CD1c-positive myeloid dendritic cell (primary cell): Measurements from ENCODE around the gene MDC1.
A peak's percentile ranks its signal among the peaks of the same experiment; 100 is the strongest.

Source experiments
- DNase-seq: peaks from one replicate; pipeline ENCODE4 v3.0.0-alpha.2; 2016; ENCODE audit errors: extremely low spot score

Gene MDC1

DNA sequence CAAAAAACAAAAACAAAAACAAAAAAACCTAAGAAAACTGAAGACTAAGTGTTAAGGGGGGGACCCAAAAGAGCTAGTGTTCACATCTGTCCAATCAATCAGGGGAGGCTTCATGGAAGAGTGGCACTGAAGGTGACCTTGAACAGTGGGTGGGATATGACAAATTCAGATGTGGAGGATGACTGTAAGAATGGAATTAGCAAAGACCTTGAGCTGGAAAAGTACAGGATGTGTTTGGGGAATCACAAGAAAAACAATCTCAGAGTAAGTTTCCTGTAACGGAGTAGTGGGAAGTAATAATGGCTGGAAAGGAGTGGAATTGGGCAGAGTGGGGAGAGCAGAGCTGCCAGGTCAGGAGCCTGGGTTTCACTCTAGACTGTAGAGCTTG lies 30.2 kb upstream of the MDC1 start:
- no peak for DNase-seq

DNA sequence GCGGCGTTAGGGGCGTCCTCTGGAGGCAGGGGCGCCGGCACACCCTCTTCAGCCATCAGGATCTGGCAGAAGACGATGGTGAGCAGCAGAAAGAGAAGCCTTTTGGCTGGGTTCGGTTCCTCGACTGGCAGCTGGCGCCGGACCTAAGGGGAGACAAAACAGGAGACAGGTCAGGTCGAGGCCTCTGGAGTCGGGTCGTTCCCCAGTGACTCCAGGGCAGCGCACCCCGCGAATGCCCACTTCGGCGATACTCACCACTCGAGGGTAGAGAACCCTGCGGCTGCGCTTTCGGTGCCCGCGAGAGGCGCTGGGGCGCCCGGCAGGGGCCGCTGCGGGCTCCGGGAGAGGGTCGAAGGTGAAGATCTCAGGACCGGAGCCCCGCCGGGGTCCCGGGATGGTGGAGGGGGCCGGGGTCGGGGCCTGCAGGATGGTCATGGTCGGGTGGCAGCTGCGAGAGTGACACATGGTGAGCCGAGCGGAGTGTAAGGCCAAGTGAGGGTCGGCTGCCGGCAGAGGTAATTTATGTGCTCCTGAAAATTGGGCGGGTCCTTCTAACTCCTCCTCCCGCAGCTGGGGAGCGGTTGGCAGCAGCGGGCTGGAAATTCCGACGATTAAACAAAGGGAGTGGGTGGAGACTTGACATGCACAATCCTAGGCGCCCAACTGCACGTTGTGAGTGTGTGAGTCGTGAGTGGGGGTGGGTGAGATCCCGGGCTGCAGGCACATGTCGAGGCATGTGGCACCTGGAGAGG lies 27.1 kb upstream of the MDC1 start, which contains the start of gene IER3:
Gene IER3 (minus strand): TSS at position 494 of the 752 bp plus-strand sequence. CDS start 29 bp downstream, at position 465.
- peak; percentile 91 for DNase-seq

DNA sequence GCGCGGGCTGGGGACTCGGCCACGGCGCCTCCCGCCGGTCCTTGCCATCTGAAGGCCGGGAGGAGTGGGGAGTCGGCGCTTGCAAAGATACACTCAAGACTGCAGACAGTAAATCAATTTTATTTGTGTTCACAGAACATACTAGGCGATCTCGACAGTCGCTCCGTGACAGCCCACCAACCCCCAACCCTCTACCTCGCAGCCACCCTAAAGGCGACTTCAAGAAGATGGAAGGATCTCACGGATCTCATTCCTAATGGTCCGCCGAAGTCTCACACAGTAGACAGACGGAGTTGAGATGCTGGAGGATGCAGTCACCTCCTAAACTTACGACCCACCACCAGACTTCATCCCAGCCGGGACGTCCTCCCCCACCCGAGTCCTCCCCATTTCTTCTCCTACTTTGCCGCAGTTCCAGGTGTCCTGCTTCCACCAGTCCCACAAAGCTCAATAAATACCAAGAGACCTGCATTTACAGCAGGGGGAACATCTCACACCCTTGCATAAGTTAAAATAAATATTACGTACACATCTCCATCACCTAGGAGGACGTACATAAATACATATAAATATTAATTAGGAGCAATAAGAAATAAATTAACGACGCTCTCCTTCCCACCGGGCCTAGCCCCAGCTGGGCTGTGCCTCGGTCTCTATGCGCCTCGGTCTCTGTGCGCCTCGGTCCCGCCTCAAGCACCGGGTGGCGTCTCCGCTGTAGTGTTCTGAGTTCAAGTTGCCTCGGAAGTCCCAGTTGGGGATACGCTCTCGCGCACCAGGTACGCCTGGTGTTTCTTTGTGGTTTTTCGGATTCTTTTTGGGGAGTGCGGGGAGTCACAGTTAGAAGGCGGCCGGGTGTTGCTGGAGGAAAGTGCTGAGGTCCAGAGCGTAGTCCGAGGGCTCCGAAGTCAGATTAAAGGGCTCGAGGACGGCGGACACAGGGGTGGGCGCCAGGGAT lies 26.3 kb upstream of the MDC1 start:
- peak; percentile 28 for DNase-seq

DNA sequence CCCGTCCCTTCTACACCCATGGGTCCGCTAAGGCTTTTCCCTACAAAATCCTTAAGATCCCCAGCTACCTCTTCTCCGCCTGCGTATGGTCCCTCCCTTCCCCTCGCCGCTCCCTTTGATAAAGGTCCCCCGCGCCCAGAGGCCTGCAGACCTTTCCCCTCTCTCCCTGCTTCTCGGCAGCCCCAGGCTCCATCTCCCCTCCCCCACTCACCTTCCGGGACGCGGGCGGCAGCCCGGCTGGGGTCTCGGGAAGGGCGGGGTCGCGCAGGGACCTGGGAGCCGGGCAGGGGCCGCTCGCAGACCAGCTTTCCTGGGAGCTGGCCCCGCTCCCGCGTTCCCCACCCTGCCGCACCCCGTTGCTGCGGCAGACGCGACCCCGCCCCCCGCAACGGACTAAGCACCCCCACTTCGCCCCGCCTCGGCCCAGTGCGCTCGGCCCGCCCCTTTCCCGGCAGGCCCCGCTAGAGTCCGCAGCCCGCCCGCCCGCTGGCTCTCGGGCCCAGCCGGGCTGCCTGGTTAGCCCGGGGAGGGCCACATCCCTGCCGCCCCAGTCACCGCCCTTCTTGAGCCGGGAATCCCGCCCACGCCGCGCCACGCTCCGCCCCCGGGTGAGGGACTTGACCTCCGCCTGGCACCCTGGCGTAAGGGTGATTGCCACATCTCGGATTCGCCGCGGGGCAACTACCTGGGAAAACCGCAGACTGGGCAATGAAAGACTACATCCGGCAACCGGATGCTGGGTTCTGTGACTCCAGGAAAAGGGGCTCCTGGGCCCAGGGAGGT lies 25.4 kb upstream of the MDC1 start, which contains the start of gene FLOT1:
Gene FLOT1 (minus strand): TSS at position 372 of the 783 bp plus-strand sequence. CDS start 498 bp downstream, outside the sequence.
- peak; percentile 96 for DNase-seq

DNA sequence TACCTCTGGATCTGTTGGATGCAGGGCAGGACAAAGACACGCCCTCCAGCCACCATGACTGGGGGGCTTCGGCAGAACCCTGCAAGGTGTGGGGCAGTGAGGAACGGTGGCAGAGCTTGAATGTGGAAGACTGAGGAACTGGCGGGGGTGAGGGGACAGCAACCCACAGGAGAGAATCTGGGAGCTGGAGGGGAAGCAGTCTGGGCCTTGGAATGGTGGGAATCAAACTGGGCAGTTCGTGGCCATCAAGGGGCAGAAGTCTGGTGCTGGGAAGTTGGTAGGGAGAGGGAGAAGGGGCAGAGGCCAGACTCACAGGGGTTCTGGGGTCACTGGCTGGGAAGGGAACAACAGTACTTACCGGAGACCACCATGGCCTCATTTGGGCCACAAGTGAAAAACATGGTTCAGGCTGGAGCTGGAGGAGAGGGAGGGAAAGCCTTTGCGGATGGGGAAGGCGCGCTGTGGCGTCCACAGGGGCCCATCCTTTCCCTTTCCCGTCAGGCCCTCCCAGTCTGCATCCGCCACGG lies 24.8 kb upstream of the MDC1 start:
- DNase-seq = no peak

DNA sequence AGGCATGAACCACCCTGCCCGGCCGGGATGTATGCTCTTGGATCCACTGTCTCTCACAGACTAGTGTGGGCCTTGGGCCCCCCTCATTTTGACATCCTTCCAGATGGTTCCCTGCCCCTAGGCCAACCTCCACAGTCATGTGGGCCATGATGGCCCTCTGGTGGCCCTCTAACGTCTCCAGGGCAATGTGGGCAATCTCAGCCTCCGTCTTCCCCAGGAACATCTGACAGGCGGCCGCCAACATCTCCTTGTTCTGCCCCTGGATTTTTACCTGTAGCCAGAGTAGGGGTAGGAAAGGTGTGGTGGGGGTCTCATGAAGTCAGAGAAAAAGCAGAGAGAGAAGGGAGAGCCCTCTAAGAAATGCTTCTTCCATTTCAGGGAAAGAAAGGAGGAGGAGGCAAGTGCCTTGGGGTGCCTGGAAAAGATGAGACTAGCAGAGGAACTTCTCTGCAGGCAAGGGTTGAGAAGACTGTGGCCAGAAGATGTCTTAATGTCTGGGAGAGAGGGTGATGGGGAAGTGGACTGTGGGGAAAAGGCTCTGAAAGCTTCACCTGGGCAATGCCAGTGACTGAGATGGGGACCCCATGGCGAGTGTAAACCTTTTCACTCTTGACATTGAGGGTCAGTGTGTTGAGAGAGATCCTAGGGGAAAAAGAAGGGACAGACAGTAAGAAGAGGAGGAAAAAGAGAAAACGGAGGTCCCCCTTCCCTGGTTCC lies 24.1 kb upstream of the MDC1 start:
- peak; percentile 35 for DNase-seq

DNA sequence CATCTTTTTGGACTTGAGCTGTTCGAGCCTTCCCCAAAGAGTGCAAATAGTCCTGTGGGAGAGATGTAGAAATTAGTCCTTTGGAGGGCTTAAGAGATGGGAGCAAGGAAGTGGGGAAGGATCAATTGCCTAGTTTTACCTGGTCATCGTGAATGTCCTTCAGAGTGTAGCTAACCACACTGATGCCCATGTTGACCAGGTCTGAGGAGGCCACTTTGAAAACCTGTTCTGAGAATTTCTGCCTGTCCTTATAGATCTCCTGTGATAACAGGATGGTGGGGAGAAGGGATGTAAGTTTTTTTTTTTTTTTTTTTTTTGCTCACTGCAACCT lies 23.4 kb upstream of the MDC1 start:
- DNase-seq = no peak

DNA sequence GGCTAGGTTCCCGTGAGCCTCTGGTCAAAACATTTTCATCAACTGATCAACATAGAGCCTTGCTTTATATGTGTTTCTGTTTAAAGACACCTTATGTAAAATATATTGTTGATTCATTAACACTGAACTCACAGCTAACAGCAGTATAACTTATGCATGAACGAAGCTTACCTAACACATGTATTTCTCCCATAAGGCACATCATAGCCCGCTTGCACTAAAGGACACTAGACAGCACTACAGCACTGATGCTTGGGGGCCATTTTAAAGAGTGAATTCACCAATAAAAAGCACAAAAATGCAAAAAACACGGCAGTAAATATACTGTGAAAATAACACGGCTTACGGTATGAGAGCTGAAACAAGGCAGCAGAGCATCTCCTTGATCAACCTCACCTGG lies 21.5 kb upstream of the MDC1 start:
- DNase-seq = no peak

DNA sequence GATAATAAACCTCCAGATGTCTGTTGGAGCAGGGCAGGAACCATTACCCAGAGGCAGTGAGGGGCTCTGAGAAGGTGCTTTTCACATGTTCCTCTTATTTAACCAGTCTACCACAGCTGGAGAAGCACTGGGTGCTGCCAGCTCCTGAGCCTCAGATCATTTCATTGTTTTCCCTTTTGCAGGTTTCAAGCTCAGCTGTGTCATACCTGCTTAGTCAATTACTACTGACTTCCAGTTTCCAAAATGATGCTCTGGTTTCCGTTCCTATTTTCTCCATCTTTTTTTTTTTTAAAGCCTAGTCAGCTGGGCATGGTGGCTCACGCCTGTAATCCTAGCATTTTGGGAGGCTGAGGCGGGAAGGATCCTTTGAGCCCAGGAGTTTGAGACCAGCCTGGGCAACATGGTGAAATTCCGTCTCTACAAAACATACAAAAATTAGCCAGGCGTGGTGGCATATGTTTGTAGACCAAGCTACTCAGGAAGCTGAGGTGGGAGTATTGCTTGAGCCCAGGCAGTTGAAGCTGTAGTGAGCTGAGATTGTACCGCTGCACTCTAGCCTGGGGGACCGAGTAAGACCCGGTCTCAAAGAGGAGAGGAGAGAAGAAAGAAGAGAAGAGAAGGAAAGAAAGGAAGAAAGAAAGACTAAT lies 18.7 kb upstream of the MDC1 start:
- DNase-seq = peak; percentile 60

DNA sequence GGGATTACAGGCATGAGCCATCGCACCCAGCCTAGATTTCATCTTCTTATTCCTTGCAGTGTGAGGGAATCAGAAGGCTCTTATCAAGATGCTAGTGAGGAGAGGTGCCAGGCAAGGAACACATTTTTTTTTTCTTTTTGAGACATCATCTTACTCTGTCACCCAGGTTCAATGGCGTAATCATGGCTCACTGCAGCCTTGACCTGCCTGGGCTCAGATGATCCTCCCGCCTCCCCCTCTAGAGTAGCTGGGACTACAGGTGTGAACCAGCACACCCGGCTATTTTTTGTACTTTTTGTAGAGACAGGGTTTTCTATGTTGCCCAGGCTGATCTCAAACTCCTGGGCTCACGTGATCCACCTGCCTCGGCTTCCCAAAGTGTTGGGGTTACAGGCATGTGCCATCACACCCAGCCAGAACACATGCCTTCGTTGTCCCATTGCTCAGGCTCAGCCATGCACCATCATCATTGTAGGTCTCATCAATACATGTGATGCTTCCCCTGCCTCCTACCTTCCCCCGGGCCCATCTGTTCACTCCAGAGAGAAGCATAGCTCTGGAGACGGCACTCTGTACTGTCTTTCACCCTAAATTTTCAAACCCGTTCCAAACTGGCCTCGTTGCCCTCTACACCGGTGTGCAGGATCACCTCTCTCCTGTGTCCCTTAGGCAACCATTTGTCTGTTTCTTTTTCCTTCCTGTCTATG lies 15.3 kb upstream of the MDC1 start:
- no peak for DNase-seq

DNA sequence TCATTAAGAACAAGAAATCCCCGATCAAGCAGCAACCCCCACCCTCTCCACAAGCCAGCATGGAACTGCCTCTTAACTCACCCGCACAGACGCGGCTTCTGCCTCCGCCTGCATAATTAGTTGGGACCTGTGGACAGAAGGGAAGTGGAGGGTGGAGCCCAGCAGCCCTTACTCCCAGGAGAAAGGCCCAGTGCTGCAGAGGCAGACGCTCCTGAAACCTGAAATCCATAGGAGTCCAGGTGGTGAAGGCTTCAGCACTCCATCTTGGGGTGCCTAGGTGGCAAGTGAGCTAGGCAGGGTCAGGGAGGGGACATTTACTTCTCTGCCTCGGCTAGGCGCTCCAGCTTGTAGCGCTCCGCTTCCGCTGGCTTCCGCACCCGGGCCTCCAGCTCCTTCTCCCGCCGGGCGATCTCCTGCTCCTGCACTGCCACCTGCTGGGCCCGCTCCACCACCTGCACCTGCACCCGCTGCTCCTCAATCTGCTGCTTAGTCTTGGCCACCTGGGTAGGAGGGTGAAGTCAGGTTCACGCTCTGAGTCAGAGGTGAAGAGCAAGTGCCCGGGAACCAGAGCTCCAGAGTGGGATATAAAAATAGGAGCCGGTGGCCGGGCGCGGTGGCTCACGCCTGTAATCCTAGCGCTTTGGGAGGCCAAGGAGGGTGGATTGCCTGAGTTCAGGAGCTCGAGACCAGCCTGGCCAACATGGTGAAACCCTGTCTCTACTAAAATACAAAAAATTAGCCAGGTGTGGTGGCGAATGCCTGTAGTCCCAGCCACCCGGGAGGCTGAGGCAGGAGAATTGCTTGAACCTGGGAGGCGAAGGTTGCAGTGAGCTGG lies 13.7 kb upstream of the MDC1 start:
- DNase-seq = peak; percentile 80

DNA sequence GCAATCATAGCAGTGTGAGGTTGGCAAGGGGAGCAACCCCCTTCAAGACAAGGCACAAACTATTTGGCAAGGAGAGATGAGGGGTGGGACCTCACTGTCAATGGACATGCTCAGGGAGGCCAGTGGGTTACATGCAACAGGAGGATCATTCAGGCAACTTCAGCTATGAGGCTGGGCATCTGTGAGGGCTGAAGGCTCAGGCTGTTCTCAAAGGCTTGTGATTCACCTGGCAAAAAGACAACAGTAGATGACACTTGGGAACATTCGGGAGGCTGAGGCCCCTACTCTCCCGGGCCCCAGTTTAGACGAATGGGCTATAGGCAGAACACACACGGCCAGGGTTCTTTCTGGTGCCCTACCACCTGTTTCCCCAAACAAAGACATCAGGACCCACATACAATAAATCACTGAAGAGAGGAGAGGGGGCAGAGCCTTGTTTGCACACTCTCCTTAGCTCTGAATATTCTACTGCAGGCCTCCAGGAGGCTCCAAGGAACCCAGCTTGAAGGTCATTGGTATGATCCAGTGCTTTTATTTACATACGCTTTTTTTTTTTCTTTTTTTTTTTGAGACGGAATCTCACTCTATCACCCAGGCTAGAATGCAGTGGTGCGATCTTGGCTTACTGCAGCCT lies 11.0 kb upstream of the MDC1 start:
- DNase-seq = no peak

DNA sequence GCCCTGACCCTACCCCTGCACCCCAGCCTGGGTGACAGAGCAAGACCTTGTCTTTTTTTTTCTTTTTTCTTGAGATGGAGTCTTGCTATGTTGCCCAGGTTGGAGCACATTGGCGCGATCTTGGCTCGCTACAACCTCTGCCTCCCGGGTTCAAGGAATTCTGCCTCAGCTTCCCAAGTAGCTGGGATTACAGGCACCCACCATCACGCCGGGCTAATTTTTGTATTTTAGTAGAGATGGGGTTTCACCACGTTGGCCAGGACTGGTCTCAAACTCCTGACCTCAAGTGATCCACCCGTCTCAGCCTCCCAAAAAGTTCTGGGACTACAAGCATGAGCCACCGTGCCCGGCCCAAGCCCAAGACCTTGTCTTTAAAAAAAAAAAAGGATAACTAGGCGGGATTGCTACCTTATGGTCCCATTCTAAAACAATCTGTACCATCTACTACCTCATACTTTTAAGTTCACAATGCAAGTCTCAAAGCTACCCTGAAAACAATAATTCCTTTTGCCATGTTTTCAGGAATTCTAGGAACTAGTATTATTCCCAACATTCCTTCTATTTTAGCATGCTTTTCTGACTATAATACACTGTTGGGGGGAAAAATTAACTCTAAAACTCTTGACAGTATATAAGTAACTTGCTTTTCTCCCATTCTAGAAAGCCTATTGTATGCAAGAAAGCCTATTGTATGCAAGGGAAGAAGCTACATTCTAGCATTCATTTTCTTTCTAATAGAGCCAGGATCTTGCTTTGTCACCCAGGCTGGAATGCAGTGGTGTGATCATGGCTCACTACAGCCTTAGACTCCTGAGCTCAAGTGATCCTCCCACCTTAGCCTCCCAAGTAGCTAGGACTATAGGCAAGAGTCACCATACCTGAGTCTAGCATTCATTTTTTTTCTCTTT lies 9.7 kb upstream of the MDC1 start:
- no peak for DNase-seq

DNA sequence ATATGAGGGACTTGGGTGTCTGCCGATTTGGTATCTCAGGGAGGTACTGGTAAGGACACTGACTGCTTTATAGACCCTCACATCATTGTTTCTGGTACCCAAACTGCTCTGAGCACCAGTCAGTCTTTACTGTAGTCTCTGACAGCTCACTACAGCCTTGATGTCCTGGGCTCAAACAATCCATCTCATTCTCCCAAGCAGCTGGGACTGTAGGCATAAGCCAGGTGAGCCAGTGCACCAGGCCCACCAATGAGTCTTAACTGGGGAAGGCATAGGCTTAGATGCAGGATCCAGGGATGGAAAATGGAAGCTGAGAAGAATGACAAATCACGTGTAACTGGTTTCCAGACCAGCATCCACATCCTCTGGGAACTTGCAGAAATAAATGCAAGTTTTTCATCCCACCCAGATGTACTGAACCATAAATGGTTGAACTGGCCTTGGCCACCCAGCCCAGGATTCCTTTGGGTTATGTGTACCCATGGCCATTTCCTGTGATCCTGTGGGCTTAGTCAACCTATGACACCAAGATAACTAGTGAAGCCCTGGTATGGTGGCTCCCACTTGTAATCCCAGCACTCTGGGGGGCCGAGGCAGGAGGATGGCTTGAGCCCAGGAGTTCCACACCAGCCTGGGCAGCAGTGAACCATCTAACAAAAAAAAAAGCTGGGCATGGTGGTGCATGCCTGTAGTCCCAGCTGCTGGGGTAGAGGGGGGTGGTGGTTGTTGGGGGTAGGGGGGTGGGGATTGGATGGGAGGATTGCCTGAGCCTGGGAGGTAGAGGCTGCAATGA lies 8.8 kb upstream of the MDC1 start:
- DNase-seq = no peak

DNA sequence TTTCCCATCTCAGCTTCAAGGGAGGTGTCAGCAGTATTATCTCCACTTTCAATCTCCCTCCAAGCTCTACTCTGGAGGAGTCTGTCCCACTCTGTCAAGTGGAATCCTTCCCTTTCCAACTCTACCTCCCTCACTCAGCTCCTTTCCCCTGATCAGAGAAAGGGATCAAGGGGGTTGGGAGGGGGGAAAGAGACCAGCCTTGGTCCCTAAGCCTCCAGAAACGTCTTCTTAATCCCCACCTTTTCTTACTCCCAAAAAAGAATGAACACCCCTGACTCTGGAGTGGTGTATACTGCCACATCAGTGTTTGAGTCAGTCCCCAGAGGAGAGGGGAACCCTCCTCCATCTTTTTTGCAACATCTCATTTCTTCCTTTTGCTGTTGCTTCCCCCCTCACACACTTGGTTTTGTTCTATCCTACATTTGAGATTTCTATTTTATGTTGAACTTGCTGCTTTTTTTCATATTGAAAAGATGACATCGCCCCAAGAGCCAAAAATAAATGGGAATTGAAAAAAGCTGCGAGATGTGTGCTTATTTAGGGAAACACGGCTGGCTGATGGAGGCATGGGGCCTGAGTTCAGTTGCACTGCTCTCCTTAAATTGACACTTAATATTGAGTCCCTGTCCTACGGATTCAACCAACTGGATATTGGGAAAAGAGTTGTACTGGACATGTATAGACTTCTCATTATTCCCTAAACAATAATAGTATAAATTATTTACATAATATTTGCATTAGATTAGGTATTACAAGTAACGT lies 8.0 kb upstream of the MDC1 start:
- DNase-seq = peak; percentile 65
